DMS153 treated with DMSO at 0.1 percent for 48 hours (cell line): ENCODE data around the gene ANKH.

Experiments used
- DNase-seq: peaks from one replicate; lab custom pipeline; 2025; ENCODE audit not compliant: unreplicated experiment; lab: John Stamatoyannopoulos, UW

The ANKH gene

GRCh38 chr5:14741801-14742440 is 129.7 kb downstream of the ANKH start:
- DNase-seq: no peak

GRCh38 chr5:14741131-14741530 is 130.4 kb downstream of the ANKH start:
- DNase-seq: no peak

- no peak for DNase-seq
These were observed 131.6 kb downstream of the ANKH start for GRCh38 chr5:14739981-14740380.

- DNase-seq: no peak
These were observed 132.0 kb downstream of the ANKH start for GRCh38 chr5:14739538-14739937.

GRCh38 chr5:14738050-14738449 is 133.5 kb downstream of the ANKH start:
- DNase-seq: no peak

- DNase-seq: no peak
These were observed 134.3 kb downstream of the ANKH start for GRCh38 chr5:14737291-14737690.

- DNase-seq: no peak
These were observed 135.6 kb downstream of the ANKH start for GRCh38 chr5:14735944-14736343.

- DNase-seq: no peak
These were observed 137.2 kb downstream of the ANKH start for GRCh38 chr5:14734396-14734795.

GRCh38 chr5:14733661-14734060 is 137.9 kb downstream of the ANKH start:
- no peak for DNase-seq

- no peak for DNase-seq
These were observed 138.6 kb downstream of the ANKH start for GRCh38 chr5:14732991-14733390.

GRCh38 chr5:14730881-14731280 is 140.7 kb downstream of the ANKH start:
- no peak for DNase-seq

GRCh38 chr5:14730466-14730865 is 141.1 kb downstream of the ANKH start:
- no peak for DNase-seq

GRCh38 chr5:14729448-14730385 is 141.9 kb downstream of the ANKH start:
- no peak for DNase-seq

GRCh38 chr5:14728459-14728938 is 143.1 kb downstream of the ANKH start:
- DNase-seq: no peak

- DNase-seq: no peak
These were observed 143.6 kb downstream of the ANKH start for GRCh38 chr5:14727928-14728458.

GRCh38 chr5:14727428-14727865 is 144.1 kb downstream of the ANKH start:
- peak; percentile 90 for DNase-seq

GRCh38 chr5:14726066-14726838 is 145.3 kb downstream of the ANKH start:
- DNase-seq: no peak

GRCh38 chr5:14724633-14725032 is 146.9 kb downstream of the ANKH start:
- DNase-seq: no peak

- DNase-seq: no peak
These were observed 147.9 kb downstream of the ANKH start for GRCh38 chr5:14723701-14724132.

GRCh38 chr5:14722923-14723322 is 148.7 kb downstream of the ANKH start:
- DNase-seq: no peak
